ENCODE data around the gene CATSPER3. TPM values are rescaled to one million over a fixed set of nuclear protein-coding genes. Genes with fewer than 3 reads are reported as not detected.

The CATSPER3 gene
- total RNA-seq, 1 donor from 2014 or later: 0.39 TPM

DNA sequence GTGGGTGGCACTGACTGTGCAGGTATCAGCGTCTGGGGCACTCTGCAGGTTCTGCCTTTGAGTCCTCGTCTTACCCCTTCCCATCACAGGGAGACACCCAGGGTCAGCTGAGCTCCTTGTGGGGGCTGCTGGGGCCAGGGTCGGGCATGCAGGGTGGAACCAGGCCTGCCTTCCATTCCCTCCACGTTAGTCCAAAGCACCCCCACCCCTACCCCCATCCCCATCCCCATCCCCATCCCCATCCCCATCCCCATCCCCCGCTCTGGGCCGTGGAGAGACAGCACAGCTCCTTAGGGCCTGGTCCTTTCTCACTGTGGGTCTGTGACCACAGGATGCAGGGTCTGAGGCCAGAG is 67.9 kb downstream of the CATSPER3 start:
- DNase-seq (ENCODE audit: low read depth) (no peak), FAIRE-seq (no peak)
- Mint-ChIP-seq H3K36me3 (ENCODE audit: low read depth, unreplicated experiment) (peaks cover 8% of the 10 kb centered on the region), H3K27me3 (ENCODE audit: low read depth, unreplicated experiment) (peaks cover 73% of the 10 kb centered on the region), H3K27ac (ENCODE audit: unreplicated experiment) (no peak overlapping the region), H3K4me3 (ENCODE audit: unreplicated experiment) (no peak overlapping the region), H3K9me3 (ENCODE audit: unreplicated experiment) (peaks cover 7% of the 10 kb centered on the region), H3K4me1 (ENCODE audit: low read depth, unreplicated experiment) (peaks cover 1% of the 10 kb centered on the region)
- Histone ChIP-seq H4K20me1 (ENCODE audit: insufficient read depth, low read length) (peaks cover 33% of the 10 kb centered on the region), H3K36me3 (ENCODE audit: insufficient read depth, low read length) (no peaks in the 10 kb centered on the region), H3K27me3 (ENCODE audit: insufficient read depth, low read length) (peaks cover 88% of the 10 kb centered on the region), H3K9me3 (ENCODE audit: insufficient read depth, low read depth, low read length) (no peaks in the 10 kb centered on the region), H2AFZ (ENCODE audit: low read depth, low read length) (no peak overlapping the region), H3K9ac (ENCODE audit: low read length) (no peak overlapping the region), H3K4me1 (ENCODE audit: insufficient read depth, low read length) (peaks cover 5% of the 10 kb centered on the region), H3K4me2 (ENCODE audit: low read length) (no peak overlapping the region), H3K79me2 (ENCODE audit: insufficient read depth, low read length) (no peaks in the 10 kb centered on the region), H3K4me3 (ENCODE audit: insufficient read depth, low read depth, low read length) (no peak overlapping the region), H3K27ac (ENCODE audit: low read depth, low read length) (no peak overlapping the region)
- no peak for TF ChIP-seq CTCF (IDR thresholded peaks at IDR 0.05; ENCODE audit: insufficient read depth, low read depth, low read length)
- no peak for TF ChIP-seq EZH2 (IDR thresholded peaks at IDR 0.05; ENCODE audit: insufficient read depth, low read length)

DNA sequence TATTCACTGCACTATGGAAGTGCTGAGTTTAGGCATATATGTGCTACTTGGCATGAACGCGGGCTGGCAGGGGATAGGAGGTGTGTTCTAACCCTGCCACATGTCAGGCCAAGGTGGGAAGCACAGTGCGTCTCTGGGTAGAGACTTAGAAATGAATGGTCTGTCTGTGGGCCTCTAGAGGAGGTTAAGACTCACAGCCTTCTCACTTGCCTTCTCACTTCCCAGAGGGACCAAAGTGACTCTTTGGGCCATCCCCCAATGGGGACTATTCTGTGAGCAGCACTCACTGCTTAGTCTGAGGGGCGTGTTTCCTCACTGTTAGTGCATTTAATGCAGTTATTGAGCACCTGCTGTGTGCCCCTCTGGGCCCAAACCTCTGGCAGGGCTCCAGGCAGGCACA is 68.7 kb downstream of the CATSPER3 start:
- peaks cover 88% of the 10 kb centered on the region for H3K27me3 ChIP-seq (ENCODE audit: insufficient read depth, low read length)
- DNase-seq (ENCODE audit: low read depth) (no peak), FAIRE-seq (no peak)
- no peak overlapping the region for H3K4me3 ChIP-seq (ENCODE audit: insufficient read depth, low read depth, low read length)
- H3K9ac ChIP-seq (ENCODE audit: low read length): no peak overlapping the region
- no peaks in the 10 kb centered on the region for H3K36me3 ChIP-seq (ENCODE audit: insufficient read depth, low read length)
- peaks cover 73% of the 10 kb centered on the region for H3K27me3 Mint-ChIP-seq (ENCODE audit: low read depth, unreplicated experiment)
- no peak overlapping the region for H3K27ac ChIP-seq (ENCODE audit: low read depth, low read length)
- H3K36me3 Mint-ChIP-seq (ENCODE audit: low read depth, unreplicated experiment): peaks cover 8% of the 10 kb centered on the region
- H3K9me3 ChIP-seq (ENCODE audit: insufficient read depth, low read depth, low read length): no peaks in the 10 kb centered on the region
- H3K4me1 ChIP-seq (ENCODE audit: insufficient read depth, low read length): peaks cover 5% of the 10 kb centered on the region
- H3K4me2 ChIP-seq (ENCODE audit: low read length): no peak overlapping the region
- no peak for TF ChIP-seq CTCF (IDR thresholded peaks at IDR 0.05; ENCODE audit: insufficient read depth, low read depth, low read length)
- TF ChIP-seq EZH2 (IDR thresholded peaks at IDR 0.05; ENCODE audit: insufficient read depth, low read length): no peak
- peaks cover 8% of the 10 kb centered on the region for H3K9me3 Mint-ChIP-seq (ENCODE audit: unreplicated experiment)
- no peak overlapping the region for H3K27ac Mint-ChIP-seq (ENCODE audit: unreplicated experiment)
- no peak overlapping the region for H2AFZ ChIP-seq (ENCODE audit: low read depth, low read length)
- H4K20me1 ChIP-seq (ENCODE audit: insufficient read depth, low read length): peaks cover 28% of the 10 kb centered on the region
- no peaks in the 10 kb centered on the region for H3K79me2 ChIP-seq (ENCODE audit: insufficient read depth, low read length)
- peaks cover 1% of the 10 kb centered on the region for H3K4me1 Mint-ChIP-seq (ENCODE audit: low read depth, unreplicated experiment)
- H3K4me3 Mint-ChIP-seq (ENCODE audit: unreplicated experiment): no peak overlapping the region

GRCh38 chr5:135037519-135038204 is 70.0 kb downstream of the CATSPER3 start:
- Histone ChIP-seq H3K36me3 (ENCODE audit: insufficient read depth, low read length) (no peaks in the 10 kb centered on the region), H3K4me1 (ENCODE audit: insufficient read depth, low read length) (peaks cover 5% of the 10 kb centered on the region), H4K20me1 (ENCODE audit: insufficient read depth, low read length) (peaks cover 22% of the 10 kb centered on the region), H3K27me3 (ENCODE audit: insufficient read depth, low read length) (peaks cover 88% of the 10 kb centered on the region), H3K27ac (ENCODE audit: low read depth, low read length) (no peak overlapping the region), H3K9me3 (ENCODE audit: insufficient read depth, low read depth, low read length) (no peaks in the 10 kb centered on the region), H3K4me2 (ENCODE audit: low read length) (no peak overlapping the region), H3K9ac (ENCODE audit: low read length) (no peak overlapping the region), H2AFZ (ENCODE audit: low read depth, low read length) (no peak overlapping the region), H3K79me2 (ENCODE audit: insufficient read depth, low read length) (no peaks in the 10 kb centered on the region), H3K4me3 (ENCODE audit: insufficient read depth, low read depth, low read length) (no peak overlapping the region)
- H3K27ac Mint-ChIP-seq (ENCODE audit: unreplicated experiment): no peak overlapping the region
- FAIRE-seq (no peak), DNase-seq (ENCODE audit: low read depth) (no peak)
- TF ChIP-seq EZH2 (IDR thresholded peaks at IDR 0.05; ENCODE audit: insufficient read depth, low read length): no peak
- TF ChIP-seq CTCF (IDR thresholded peaks at IDR 0.05; ENCODE audit: insufficient read depth, low read depth, low read length): no peak
- peaks cover 72% of the 10 kb centered on the region for H3K27me3 Mint-ChIP-seq (ENCODE audit: low read depth, unreplicated experiment)
- peaks cover under 1% of the 10 kb centered on the region for H3K4me1 Mint-ChIP-seq (ENCODE audit: low read depth, unreplicated experiment)
- peaks cover 3% of the 10 kb centered on the region for H3K9me3 Mint-ChIP-seq (ENCODE audit: unreplicated experiment)
- H3K36me3 Mint-ChIP-seq (ENCODE audit: low read depth, unreplicated experiment): peaks cover 4% of the 10 kb centered on the region
- no peak overlapping the region for H3K4me3 Mint-ChIP-seq (ENCODE audit: unreplicated experiment)

Data from astrocyte (in vitro differentiated cells and primary cell).